ENCODE measurements around the gene CBX8. TPM values are rescaled to one million over a fixed set of nuclear protein-coding genes. Genes with fewer than 3 reads are reported as not detected.

Gene CBX8
- total RNA-seq, 1 experiment from 2014 or later, result 11.3 TPM

DNA sequence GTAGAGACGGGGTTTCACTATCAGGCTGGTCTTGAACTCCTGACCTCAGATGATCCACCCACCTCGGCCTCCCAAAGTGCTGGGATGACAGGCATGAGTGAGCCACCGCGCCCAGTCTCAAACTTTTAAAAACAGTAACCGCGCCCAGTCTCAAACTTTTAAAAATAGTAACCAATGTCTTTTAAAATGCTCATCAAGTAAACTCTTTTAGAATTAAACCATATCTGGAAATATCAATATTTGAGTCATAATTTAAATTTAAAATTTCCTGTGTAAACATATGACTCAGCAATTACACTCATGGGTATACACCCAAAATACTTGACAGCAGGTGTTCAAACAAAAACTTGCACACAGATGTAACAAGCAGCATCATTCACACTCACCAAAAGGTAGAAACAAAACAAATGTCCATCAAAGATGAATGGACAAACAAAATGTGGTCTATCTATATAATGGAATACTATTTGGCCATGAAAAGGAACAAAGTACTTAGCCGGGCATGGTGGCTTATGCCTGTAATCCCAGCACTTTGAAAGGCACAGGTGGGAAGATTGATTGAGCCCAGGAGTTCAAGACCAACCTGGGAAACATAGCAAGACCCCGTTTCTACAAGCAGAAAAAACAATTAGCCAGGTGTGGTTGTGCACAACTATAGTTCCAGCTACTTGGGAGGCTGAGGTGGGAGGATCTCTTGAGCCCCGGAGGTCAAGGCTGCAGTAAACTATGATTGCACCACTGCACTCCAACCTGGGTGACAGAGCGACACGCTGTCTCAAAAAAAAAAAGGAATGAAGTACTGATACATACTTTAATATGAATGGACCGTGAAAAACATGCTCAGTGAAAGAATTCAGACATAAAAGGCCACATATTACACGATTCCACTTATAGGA, 46.0 kb downstream of the CBX8 start:
- Histone ChIP-seq H4K20me1 (ENCODE audit: low read length) (no peaks in the 10 kb centered on the region), H3K27me3 (ENCODE audit: low read length) (0 out of 2 replicates have a peak, but pooled peaks cover 3% of the 10 kb centered on the region), H3K9ac (ENCODE audit: low read length) (peak overlapping the region; percentile 43), H3K4me1 (ENCODE audit: insufficient read depth, low read length) (peaks cover 43% of the 10 kb centered on the region), H2AFZ (ENCODE audit: low read length) (no peak overlapping the region), H3K9me3 (ENCODE audit: low read length) (no peaks in the 10 kb centered on the region), H3K4me3 (ENCODE audit: low read length) (no peak overlapping the region), H3K9me2 (replicated peaks; ENCODE audit: low read length) (no peaks in the 10 kb centered on the region), H3K27ac (ENCODE audit: low read length) (peak overlapping the region; percentile 69), H3F3A (ENCODE audit: low read length, unreplicated experiment) (peaks cover 7% of the 10 kb centered on the region), H3K4me2 (ENCODE audit: low read length) (0 out of 2 replicates have a peak overlapping the region, but pooled peaks have one; percentile 34), H3K79me2 (ENCODE audit: low read length) (no peaks in the 10 kb centered on the region), H3K36me3 (ENCODE audit: low read depth, low read length) (no peaks in the 10 kb centered on the region)
- POLR2A ChIA-PET (ENCODE audit: unreplicated experiment), result no interaction called here
- TF ChIP-seq, protein P1, sequence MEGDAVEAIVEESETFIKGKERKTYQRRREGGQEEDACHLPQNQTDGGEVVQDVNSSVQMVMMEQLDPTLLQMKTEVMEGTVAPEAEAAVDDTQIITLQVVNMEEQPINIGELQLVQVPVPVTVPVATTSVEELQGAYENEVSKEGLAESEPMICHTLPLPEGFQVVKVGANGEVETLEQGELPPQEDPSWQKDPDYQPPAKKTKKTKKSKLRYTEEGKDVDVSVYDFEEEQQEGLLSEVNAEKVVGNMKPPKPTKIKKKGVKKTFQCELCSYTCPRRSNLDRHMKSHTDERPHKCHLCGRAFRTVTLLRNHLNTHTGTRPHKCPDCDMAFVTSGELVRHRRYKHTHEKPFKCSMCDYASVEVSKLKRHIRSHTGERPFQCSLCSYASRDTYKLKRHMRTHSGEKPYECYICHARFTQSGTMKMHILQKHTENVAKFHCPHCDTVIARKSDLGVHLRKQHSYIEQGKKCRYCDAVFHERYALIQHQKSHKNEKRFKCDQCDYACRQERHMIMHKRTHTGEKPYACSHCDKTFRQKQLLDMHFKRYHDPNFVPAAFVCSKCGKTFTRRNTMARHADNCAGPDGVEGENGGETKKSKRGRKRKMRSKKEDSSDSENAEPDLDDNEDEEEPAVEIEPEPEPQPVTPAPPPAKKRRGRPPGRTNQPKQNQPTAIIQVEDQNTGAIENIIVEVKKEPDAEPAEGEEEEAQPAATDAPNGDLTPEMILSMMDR (conservative IDR thresholded peaks at IDR 0.05; ENCODE audit: low read depth, low read length), result no peak
- no peak for TF ChIP-seq EZH2 (IDR thresholded peaks at IDR 0.05; ENCODE audit: low read length, unreplicated experiment)
- TF ChIP-seq EZH2phosphoT487 (IDR thresholded peaks at IDR 0.05; ENCODE audit: borderline replicate concordance, low read length), result no peak
- ATAC-seq (peak; percentile 84), DNase-seq (peak; percentile 96)
- CTCF ChIA-PET, result no interaction called here
- no TSS peak for BruUV-seq (replicated peaks)
- intact Hi-C loops (cut with micrococcal nuclease), result loop anchor here (1.0 to 5.0 kb wide), 3 partner anchors 26 to 241 kb away; partner anchors contain the start of gene CBX8

DNA sequence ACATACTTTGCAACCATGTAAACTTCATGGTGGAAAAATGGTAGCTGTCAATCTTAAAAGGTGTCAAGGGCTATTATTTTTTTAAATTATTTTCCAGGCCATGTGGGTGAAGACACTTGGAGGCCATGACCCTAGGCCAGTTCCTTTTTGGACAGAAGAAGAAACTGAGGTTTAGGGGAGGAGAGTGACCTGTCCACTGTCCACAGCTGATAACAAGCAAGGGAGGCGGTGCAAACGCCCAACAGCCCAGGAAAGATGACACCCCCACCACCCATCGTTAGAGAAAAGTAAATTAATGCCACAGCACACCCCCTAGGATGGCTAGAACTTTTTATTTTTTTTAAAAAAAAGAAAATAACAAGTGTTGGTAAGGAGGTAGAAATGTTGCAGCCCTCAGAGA, 46.9 kb downstream of the CBX8 start:
- H3K36me3 ChIP-seq (ENCODE audit: low read depth, low read length), result no peaks in the 10 kb centered on the region
- TF ChIP-seq EZH2 (IDR thresholded peaks at IDR 0.05; ENCODE audit: low read length, unreplicated experiment) (no peak), EZH2phosphoT487 (IDR thresholded peaks at IDR 0.05; ENCODE audit: borderline replicate concordance, low read length) (no peak)
- TF ChIP-seq, protein P1 (conservative IDR thresholded peaks at IDR 0.05; ENCODE audit: low read depth, low read length), result no peak
- no peak overlapping the region for H2AFZ ChIP-seq (ENCODE audit: low read length)
- peaks cover 49% of the 10 kb centered on the region for H3K4me1 ChIP-seq (ENCODE audit: insufficient read depth, low read length)
- no peaks in the 10 kb centered on the region for H3K79me2 ChIP-seq (ENCODE audit: low read length)
- peak overlapping the region; percentile 43 for H3K9ac ChIP-seq (ENCODE audit: low read length)
- ChIA-PET CTCF (interaction anchor here (0.6 to 1.3 kb wide), 4 partner anchors 26 to 438 kb away, joined by 3 to 4 read pairs (median 3); no protein-coding TSS in a partner anchor), POLR2A (ENCODE audit: unreplicated experiment) (no interaction called here)
- BruUV-seq (replicated peaks), result no TSS peak
- H3K4me3 ChIP-seq (ENCODE audit: low read length), result 0 out of 2 replicates have a peak overlapping the region, but pooled peaks have one; percentile 2
- no peaks in the 10 kb centered on the region for H4K20me1 ChIP-seq (ENCODE audit: low read length)
- no peaks in the 10 kb centered on the region for H3K9me3 ChIP-seq (ENCODE audit: low read length)
- 0 out of 2 replicates have a peak, but pooled peaks cover 3% of the 10 kb centered on the region for H3K27me3 ChIP-seq (ENCODE audit: low read length)
- no peak for ATAC-seq
- H3K4me2 ChIP-seq (ENCODE audit: low read length), result peak overlapping the region; percentile 34
- intact Hi-C loops (cut with micrococcal nuclease), result loop anchor here (1.0 to 10.0 kb wide), 3 partner anchors 47 to 242 kb away; partner anchors contain the start of genes CBX4 and CBX8
- H3F3A ChIP-seq (ENCODE audit: low read length, unreplicated experiment), result peaks cover 7% of the 10 kb centered on the region
- no peak for DNase-seq
- H3K9me2 ChIP-seq (replicated peaks; ENCODE audit: low read length), result no peaks in the 10 kb centered on the region
- H3K27ac ChIP-seq (ENCODE audit: low read length), result peak overlapping the region; percentile 69
